Measurements from ENCODE around the gene ESM1.
"Not testable (repeated sequence)": the region's sequence is repeated elsewhere in the genome, so short reads cannot be mapped to it uniquely, and the experiment has no call there.

ESM1 gene

GRCh38 chr5:54985301-54986268, at the start of gene ESM1:
ESM1 (minus strand) TSS chr5:54985593; CDS start chr5:54985517, 76 bp downstream.
- Histone ChIP-seq H3K9ac (ENCODE audit: low read length in 2 of 2) (no peak within 1 kb of the TSS), H3K4me1 (ENCODE audit: control insufficient read depth, insufficient read depth, low read length) (no peaks in the 10 kb centered on the region), H3K4me3 (ENCODE audit: low read length in 2 of 2) (no peak within 1 kb of the TSS), H3K36me3 (ENCODE audit: control insufficient read depth in 2 of 2, insufficient read depth in 2 of 2, low read length in 2 of 2) (no peaks in the 10 kb centered on the region), H3K9me3 (ENCODE audit: control insufficient read depth in 2 of 2, low read length in 2 of 2) (no peaks in the 10 kb centered on the region), H3K27ac (ENCODE audit: low read length) (no peak within 1 kb of the TSS), H3K27me3 (ENCODE audit: control insufficient read depth in 1 of 2, insufficient read depth in 2 of 2, low read length in 2 of 2) (peaks cover 4 to 14% of the 10 kb centered on the region in 2 donors)

- H3K27me3 ChIP-seq (ENCODE audit: control insufficient read depth in 1 of 2, insufficient read depth in 2 of 2, low read length in 2 of 2) = no peaks in the 10 kb centered on the region
- H3K27ac ChIP-seq (ENCODE audit: low read length) = no peak overlapping the region
- no peaks in the 10 kb centered on the region for H3K9me3 ChIP-seq (ENCODE audit: control insufficient read depth in 2 of 2, low read length in 2 of 2)
- no peaks in the 10 kb centered on the region for H3K4me1 ChIP-seq (ENCODE audit: control insufficient read depth, insufficient read depth, low read length)
- no peaks in the 10 kb centered on the region for H3K36me3 ChIP-seq (ENCODE audit: control insufficient read depth in 2 of 2, insufficient read depth in 2 of 2, low read length in 2 of 2)
- no peak overlapping the region for H3K9ac ChIP-seq (ENCODE audit: low read length in 2 of 2)
- H3K4me3 ChIP-seq (ENCODE audit: low read length in 2 of 2) = no peak overlapping the region
Observed at GRCh38 chr5:55033568-55033967, 48.2 kb upstream of the ESM1 start.

- no peak overlapping the region for H3K9ac ChIP-seq (ENCODE audit: low read length in 2 of 2)
- no peaks in the 10 kb centered on the region for H3K4me1 ChIP-seq (ENCODE audit: control insufficient read depth, insufficient read depth, low read length)
- H3K9me3 ChIP-seq (ENCODE audit: control insufficient read depth in 2 of 2, low read length in 2 of 2) = no peaks in the 10 kb centered on the region
- H3K27ac ChIP-seq (ENCODE audit: low read length) = no peak overlapping the region
- H3K27me3 ChIP-seq (ENCODE audit: control insufficient read depth in 1 of 2, insufficient read depth in 2 of 2, low read length in 2 of 2) = no peaks in the 10 kb centered on the region
- no peaks in the 10 kb centered on the region for H3K36me3 ChIP-seq (ENCODE audit: control insufficient read depth in 2 of 2, insufficient read depth in 2 of 2, low read length in 2 of 2)
- H3K4me3 ChIP-seq (ENCODE audit: low read length in 2 of 2) = no peak overlapping the region
Observed at GRCh38 chr5:55031492-55031891, 46.1 kb upstream of the ESM1 start.

GRCh38 chr5:55030676-55031369, 45.4 kb upstream of the ESM1 start:
- Histone ChIP-seq H3K27me3 (ENCODE audit: control insufficient read depth in 1 of 2, insufficient read depth in 2 of 2, low read length in 2 of 2) (no peaks in the 10 kb centered on the region), H3K4me1 (ENCODE audit: control insufficient read depth, insufficient read depth, low read length) (no peaks in the 10 kb centered on the region), H3K27ac (ENCODE audit: low read length) (no peak overlapping the region), H3K36me3 (ENCODE audit: control insufficient read depth in 2 of 2, insufficient read depth in 2 of 2, low read length in 2 of 2) (no peaks in the 10 kb centered on the region), H3K9me3 (ENCODE audit: control insufficient read depth in 2 of 2, low read length in 2 of 2) (no peaks in the 10 kb centered on the region), H3K9ac (ENCODE audit: low read length in 2 of 2) (no peak overlapping the region), H3K4me3 (ENCODE audit: low read length in 2 of 2) (no peak overlapping the region)

GRCh38 chr5:55030220-55030619, 44.8 kb upstream of the ESM1 start:
- H3K4me1 ChIP-seq (ENCODE audit: control insufficient read depth, insufficient read depth, low read length) = no peaks in the 10 kb centered on the region
- no peaks in the 10 kb centered on the region for H3K9me3 ChIP-seq (ENCODE audit: control insufficient read depth in 2 of 2, low read length in 2 of 2)
- H3K9ac ChIP-seq (ENCODE audit: low read length in 2 of 2) = no peak overlapping the region
- no peaks in the 10 kb centered on the region for H3K27me3 ChIP-seq (ENCODE audit: control insufficient read depth in 1 of 2, insufficient read depth in 2 of 2, low read length in 2 of 2)
- no peak overlapping the region for H3K4me3 ChIP-seq (ENCODE audit: low read length in 2 of 2)
- H3K36me3 ChIP-seq (ENCODE audit: control insufficient read depth in 2 of 2, insufficient read depth in 2 of 2, low read length in 2 of 2) = no peaks in the 10 kb centered on the region
- H3K27ac ChIP-seq (ENCODE audit: low read length) = no peak overlapping the region

- H3K36me3 ChIP-seq (ENCODE audit: control insufficient read depth in 2 of 2, insufficient read depth in 2 of 2, low read length in 2 of 2) = no peaks in the 10 kb centered on the region
- H3K27me3 ChIP-seq (ENCODE audit: control insufficient read depth in 1 of 2, insufficient read depth in 2 of 2, low read length in 2 of 2) = no peaks in the 10 kb centered on the region
- H3K4me1 ChIP-seq (ENCODE audit: control insufficient read depth, insufficient read depth, low read length) = no peaks in the 10 kb centered on the region
- no peaks in the 10 kb centered on the region for H3K9me3 ChIP-seq (ENCODE audit: control insufficient read depth in 2 of 2, low read length in 2 of 2)
- no peak overlapping the region for H3K4me3 ChIP-seq (ENCODE audit: low read length in 2 of 2)
- H3K27ac ChIP-seq (ENCODE audit: low read length) = no peak overlapping the region
- H3K9ac ChIP-seq (ENCODE audit: low read length in 2 of 2) = no peak overlapping the region
Observed at GRCh38 chr5:55027595-55027994, 42.2 kb upstream of the ESM1 start.

GRCh38 chr5:55022450-55022849, 37.1 kb upstream of the ESM1 start:
- no peak overlapping the region for H3K9ac ChIP-seq (ENCODE audit: low read length in 2 of 2)
- H3K4me1 ChIP-seq (ENCODE audit: control insufficient read depth, insufficient read depth, low read length) = no peaks in the 10 kb centered on the region
- no peak overlapping the region for H3K27ac ChIP-seq (ENCODE audit: low read length)
- no peaks in the 10 kb centered on the region for H3K9me3 ChIP-seq (ENCODE audit: control insufficient read depth in 2 of 2, low read length in 2 of 2)
- H3K36me3 ChIP-seq (ENCODE audit: control insufficient read depth in 2 of 2, insufficient read depth in 2 of 2, low read length in 2 of 2) = no peaks in the 10 kb centered on the region
- no peaks in the 10 kb centered on the region for H3K27me3 ChIP-seq (ENCODE audit: control insufficient read depth in 1 of 2, insufficient read depth in 2 of 2, low read length in 2 of 2)
- no peak overlapping the region for H3K4me3 ChIP-seq (ENCODE audit: low read length in 2 of 2)

- Histone ChIP-seq H3K4me3 (ENCODE audit: low read length in 2 of 2) (no peak overlapping the region), H3K27me3 (ENCODE audit: control insufficient read depth in 1 of 2, insufficient read depth in 2 of 2, low read length in 2 of 2) (no peaks in the 10 kb centered on the region), H3K9me3 (ENCODE audit: control insufficient read depth in 2 of 2, low read length in 2 of 2) (no peaks in the 10 kb centered on the region), H3K4me1 (ENCODE audit: control insufficient read depth, insufficient read depth, low read length) (no peaks in the 10 kb centered on the region), H3K36me3 (ENCODE audit: control insufficient read depth in 2 of 2, insufficient read depth in 2 of 2, low read length in 2 of 2) (no peaks in the 10 kb centered on the region), H3K9ac (ENCODE audit: low read length in 2 of 2) (no peak overlapping the region), H3K27ac (ENCODE audit: low read length) (no peak overlapping the region)
Observed at GRCh38 chr5:55021821-55022220, 36.4 kb upstream of the ESM1 start.

GRCh38 chr5:55021410-55021809, 36.0 kb upstream of the ESM1 start:
- no peaks in the 10 kb centered on the region for H3K36me3 ChIP-seq (ENCODE audit: control insufficient read depth in 2 of 2, insufficient read depth in 2 of 2, low read length in 2 of 2)
- H3K4me3 ChIP-seq (ENCODE audit: low read length in 2 of 2) = no peak overlapping the region
- H3K4me1 ChIP-seq (ENCODE audit: control insufficient read depth, insufficient read depth, low read length) = no peaks in the 10 kb centered on the region
- H3K9me3 ChIP-seq (ENCODE audit: control insufficient read depth in 2 of 2, low read length in 2 of 2) = no peaks in the 10 kb centered on the region
- no peak overlapping the region for H3K9ac ChIP-seq (ENCODE audit: low read length in 2 of 2)
- no peak overlapping the region for H3K27ac ChIP-seq (ENCODE audit: low read length)
- H3K27me3 ChIP-seq (ENCODE audit: control insufficient read depth in 1 of 2, insufficient read depth in 2 of 2, low read length in 2 of 2) = no peaks in the 10 kb centered on the region

GRCh38 chr5:55010149-55010548, 24.8 kb upstream of the ESM1 start:
- not testable (repeated sequence) for H3K36me3 ChIP-seq (ENCODE audit: control insufficient read depth in 2 of 2, insufficient read depth in 2 of 2, low read length in 2 of 2); H3K27me3 ChIP-seq (ENCODE audit: control insufficient read depth in 1 of 2, insufficient read depth in 2 of 2, low read length in 2 of 2); H3K9ac ChIP-seq (ENCODE audit: low read length in 2 of 2); H3K4me3 ChIP-seq (ENCODE audit: low read length in 2 of 2); H3K4me1 ChIP-seq (ENCODE audit: control insufficient read depth, insufficient read depth, low read length); H3K27ac ChIP-seq (ENCODE audit: low read length)
- peaks cover 0 to 13% of the 10 kb centered on the region in 2 donors for H3K9me3 ChIP-seq (ENCODE audit: control insufficient read depth in 2 of 2, low read length in 2 of 2)

- Histone ChIP-seq H3K9me3 (ENCODE audit: control insufficient read depth in 2 of 2, low read length in 2 of 2) (peaks cover 0 to 4% of the 10 kb centered on the region in 2 donors), H3K36me3 (ENCODE audit: control insufficient read depth in 2 of 2, insufficient read depth in 2 of 2, low read length in 2 of 2) (no peaks in the 10 kb centered on the region), H3K4me3 (ENCODE audit: low read length in 2 of 2) (no peak overlapping the region), H3K4me1 (ENCODE audit: control insufficient read depth, insufficient read depth, low read length) (no peaks in the 10 kb centered on the region), H3K9ac (ENCODE audit: low read length in 2 of 2) (no peak overlapping the region), H3K27ac (ENCODE audit: low read length) (no peak overlapping the region), H3K27me3 (ENCODE audit: control insufficient read depth in 1 of 2, insufficient read depth in 2 of 2, low read length in 2 of 2) (no peaks in the 10 kb centered on the region)
Observed at GRCh38 chr5:55004729-55005128, 19.3 kb upstream of the ESM1 start.
